ENCODE measurements around the gene PANX3.

The PANX3 gene

DNA sequence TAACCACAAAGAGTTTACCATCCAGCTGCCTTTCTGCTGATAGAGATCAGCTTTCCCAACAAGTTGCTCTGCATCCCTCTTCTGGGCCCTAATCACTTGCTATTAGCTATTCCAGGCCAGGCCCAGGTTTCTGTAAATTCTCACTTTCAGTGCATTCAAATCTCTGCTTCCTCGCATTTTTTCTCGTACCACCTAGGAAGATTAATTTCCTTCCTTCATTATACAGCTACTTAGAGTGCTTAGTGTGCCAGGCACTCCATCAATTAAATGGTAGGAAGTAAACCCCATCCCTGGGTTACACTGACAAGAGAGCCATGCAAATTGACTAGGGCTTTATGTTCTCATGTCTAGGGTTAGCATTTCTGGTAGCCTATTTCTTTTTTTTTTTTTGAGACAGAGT lies 52.6 kb downstream of the PANX3 start:
- no peak overlapping the region for H3K27ac Mint-ChIP-seq

GRCh38 chr11:124667601-124668000 lies 56.4 kb downstream of the PANX3 start:
- H3K36me3 Mint-ChIP-seq, result no peaks in the 10 kb centered on the region

More for the DNA sequence above, 52.6 kb downstream of the PANX3 start:
- no peak for ATAC-seq
- Mint-ChIP-seq H3K36me3 (peaks cover 6% of the 10 kb centered on the region), H3K27me3 (no peaks in the 10 kb centered on the region), H3K4me3 (no peak overlapping the region), H3K9me3 (no peaks in the 10 kb centered on the region), H3K4me1 (no peaks in the 10 kb centered on the region)

DNA sequence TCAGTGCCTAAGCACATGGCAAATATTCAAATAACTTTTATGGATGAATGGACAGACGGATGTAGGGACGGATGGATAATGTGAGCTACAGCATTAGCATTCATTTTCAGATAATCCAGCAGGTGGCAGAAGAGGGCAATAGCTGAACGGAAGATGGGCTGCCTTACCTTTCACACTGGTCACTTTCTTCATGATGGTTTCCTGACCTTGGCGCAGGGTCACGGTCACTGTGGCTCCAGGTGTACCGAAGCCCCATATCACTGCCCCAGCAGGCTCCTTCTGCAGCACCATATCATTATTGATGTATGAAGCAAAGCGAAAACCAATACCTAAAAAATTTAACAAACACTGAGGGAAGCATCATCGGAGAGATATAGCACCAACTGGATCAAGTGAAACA lies 58.0 kb downstream of the PANX3 start:
- H3K9me3 Mint-ChIP-seq, result no peaks in the 10 kb centered on the region
- no peak overlapping the region for H3K4me3 Mint-ChIP-seq
- no peaks in the 10 kb centered on the region for H3K27me3 Mint-ChIP-seq
- no peak for ATAC-seq
- H3K4me1 Mint-ChIP-seq, result peaks cover 21% of the 10 kb centered on the region
- no peak overlapping the region for H3K27ac Mint-ChIP-seq
- H3K36me3 Mint-ChIP-seq, result no peaks in the 10 kb centered on the region

More at GRCh38 chr11:124667601-124668000, 56.4 kb downstream of the PANX3 start:
- Mint-ChIP-seq H3K4me1 (peaks cover 9% of the 10 kb centered on the region), H3K27me3 (no peaks in the 10 kb centered on the region), H3K9me3 (no peaks in the 10 kb centered on the region), H3K4me3 (no peak overlapping the region), H3K27ac (no peak overlapping the region)
- no peak for ATAC-seq

Data from stimulated activated memory B cell treated with anti-CD40 and anti-IgM and Interleukin-4, amounts not matched to agents 10 μg/mL and 1 μg/mL and 100 μg/mL, for 72 hours (primary cell).